ENCODE measurements around the gene OR6V1.

The OR6V1 gene, protein sequence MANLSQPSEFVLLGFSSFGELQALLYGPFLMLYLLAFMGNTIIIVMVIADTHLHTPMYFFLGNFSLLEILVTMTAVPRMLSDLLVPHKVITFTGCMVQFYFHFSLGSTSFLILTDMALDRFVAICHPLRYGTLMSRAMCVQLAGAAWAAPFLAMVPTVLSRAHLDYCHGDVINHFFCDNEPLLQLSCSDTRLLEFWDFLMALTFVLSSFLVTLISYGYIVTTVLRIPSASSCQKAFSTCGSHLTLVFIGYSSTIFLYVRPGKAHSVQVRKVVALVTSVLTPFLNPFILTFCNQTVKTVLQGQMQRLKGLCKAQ

DNA sequence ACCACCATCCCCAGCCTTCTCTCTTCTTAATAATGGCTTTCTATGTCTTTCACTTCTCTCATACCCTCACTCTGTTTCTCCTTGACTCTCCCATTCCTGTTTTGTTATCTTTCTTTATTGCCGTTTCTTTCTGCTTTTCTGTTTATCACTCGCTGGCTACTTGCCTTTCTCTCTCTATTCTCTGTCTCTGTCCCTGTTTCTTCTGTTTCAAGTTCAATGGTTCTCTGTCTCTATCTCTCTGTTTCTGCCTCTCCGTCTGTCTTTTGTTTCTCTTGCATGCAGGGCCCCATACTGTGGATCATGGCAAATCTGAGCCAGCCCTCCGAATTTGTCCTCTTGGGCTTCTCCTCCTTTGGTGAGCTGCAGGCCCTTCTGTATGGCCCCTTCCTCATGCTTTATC, at the start of gene OR6V1:
TSS of gene OR6V1 (plus strand) at position 301 of the 400 bp plus-strand sequence. CDS start at position 301, 0 bp downstream.
- no peak for DNase-seq

DNA sequence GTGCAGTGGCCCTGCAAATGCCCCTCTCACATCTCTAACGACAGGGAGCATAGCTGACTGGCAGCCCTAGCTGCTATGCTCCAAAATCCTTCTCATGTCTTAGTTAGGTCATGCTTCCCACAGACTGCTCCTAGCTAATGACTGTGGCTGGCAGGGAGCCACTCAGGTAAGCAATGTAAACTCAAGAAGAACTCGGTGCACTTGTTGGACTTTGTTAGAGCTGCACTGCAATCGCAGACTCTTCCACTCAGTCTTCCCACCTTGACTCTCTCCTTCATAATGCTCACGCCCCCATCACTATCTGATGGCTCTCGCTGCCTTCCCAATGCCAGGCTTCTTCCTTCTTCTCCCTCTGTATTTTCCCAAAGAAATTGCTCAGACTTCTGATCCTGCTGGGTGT, 49.2 kb upstream of the OR6V1 start:
- no peak for DNase-seq

- no peak for DNase-seq
Observed at GRCh38 chr7:143003393-143004051, 48.6 kb upstream of the OR6V1 start.

GRCh38 chr7:143005632-143006260, 46.4 kb upstream of the OR6V1 start:
- no peak for DNase-seq

DNA sequence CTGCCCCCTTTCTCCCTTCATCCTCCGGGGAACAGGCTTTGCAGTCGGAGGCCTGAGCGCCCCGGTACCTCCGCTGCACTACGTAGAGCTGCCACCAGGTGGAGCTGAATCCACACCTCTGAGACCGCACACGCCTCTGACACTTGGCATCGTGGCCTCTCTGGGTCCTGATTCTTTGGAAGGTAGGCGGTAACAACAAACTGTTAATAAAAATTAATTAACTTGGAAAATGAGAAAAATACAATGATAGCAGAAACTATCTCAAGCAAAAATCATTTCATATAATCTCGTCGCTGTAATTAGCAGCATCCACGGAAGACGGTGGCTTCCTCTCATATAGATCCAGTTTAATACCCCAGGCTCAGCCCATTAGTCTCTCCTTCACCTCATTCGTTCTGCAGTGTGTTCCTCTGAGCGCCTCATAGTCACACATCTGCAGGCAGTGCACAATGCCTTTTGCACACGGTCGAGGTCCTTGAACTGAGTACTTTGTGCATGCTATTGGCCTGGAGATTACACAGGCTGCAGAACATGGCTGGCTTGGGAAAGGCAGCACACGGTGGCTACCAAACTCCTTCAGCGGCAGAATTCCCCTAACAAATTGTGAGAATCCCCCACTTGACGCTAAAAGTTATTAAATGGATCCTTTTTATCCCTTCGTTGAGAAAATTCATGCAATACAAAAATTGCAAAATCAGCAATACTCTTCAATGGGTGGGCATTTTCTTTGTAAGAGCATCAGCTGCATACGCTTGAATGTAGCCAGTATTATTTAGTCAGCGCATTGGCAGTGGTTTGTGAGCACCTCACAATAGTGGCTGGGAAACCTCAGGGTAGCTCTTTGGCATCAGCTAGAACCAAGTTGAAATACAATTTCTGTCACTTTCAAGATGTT, 43.9 kb upstream of the OR6V1 start:
- peak; percentile 80 for DNase-seq

- DNase-seq = no peak
Observed at GRCh38 chr7:143012001-143012400, 40.1 kb upstream of the OR6V1 start.

DNA sequence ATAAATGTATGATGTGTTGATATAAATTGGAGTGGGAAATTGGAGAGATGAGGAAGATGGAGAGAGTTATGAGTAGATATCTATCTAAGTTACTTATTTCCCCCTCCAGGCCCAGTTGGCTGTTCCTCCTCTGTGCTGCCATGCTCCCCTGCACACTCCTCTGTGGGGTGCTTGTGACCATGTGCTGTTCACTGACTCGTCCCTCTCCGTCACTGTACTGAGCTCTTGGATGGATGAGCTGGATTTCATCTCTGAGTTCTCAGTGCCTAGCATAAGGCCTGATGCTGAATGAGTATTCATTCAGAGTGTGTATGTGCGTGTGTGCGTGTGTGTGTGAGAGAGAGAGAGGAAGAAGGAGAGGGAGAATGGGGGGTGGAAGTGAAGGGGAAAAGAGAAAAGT, 39.7 kb upstream of the OR6V1 start:
- no peak for DNase-seq

DNA sequence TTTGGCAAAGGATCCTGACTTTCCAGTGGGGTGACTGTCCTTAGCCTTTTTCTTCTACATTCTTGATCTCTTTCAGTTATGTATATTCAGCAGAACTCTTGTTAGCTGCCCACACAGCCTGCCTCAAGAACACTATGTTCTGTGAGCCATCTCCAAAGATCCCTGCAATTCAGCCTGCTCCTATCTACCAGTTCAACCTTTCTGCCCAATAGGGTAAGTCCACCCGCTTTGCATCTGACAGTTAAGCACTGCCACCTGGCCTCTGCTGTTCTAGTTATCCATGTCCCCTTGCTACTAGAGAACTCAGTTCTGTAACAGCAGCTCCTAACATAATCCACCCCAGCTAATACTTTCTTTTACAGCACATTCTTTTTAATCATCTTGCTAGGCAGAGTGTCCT, 38.7 kb upstream of the OR6V1 start:
- DNase-seq = no peak

DNA sequence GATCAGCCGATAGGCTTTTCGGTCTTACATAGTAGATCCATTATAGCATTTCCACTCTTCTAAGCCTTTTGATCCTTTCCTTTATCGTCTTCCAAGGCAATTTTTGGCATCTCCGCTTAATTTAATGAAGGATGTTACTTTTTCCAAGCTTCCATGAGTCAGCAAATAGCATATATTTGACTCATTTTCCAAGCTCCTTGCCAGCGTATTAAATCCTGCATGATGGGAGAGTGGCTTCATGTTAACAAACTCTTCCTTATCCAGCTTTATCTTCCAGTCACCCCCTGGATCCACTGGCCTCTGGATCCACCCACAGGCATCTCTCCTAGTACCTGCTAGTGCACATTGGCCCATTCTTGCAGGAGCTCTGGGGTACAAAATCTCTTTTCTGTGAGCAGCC, 38.2 kb upstream of the OR6V1 start:
- no peak for DNase-seq

DNA sequence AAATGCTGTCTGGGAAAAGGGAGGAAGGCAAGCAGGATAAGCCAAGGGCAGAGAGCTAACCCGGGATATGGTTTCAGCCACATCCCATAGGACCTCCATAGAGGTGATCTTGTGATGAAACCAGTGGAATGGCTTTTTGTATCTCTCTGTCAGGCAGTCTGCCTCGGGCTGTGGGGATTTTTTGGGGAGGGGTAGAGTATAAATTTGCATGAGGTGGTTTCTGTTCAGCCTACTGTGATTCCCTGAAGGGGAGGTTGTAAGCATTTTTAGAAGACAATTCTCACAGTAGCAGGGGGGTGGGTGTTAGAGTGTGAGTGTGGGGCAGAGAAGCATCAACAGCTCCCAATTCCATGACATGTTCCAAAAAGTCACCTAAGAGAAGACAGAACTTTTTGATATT, 37.1 kb upstream of the OR6V1 start:
- no peak for DNase-seq

- no peak for DNase-seq
Observed at GRCh38 chr7:143015926-143016490, 36.1 kb upstream of the OR6V1 start.

GRCh38 chr7:143016996-143017395, 35.1 kb upstream of the OR6V1 start:
- no peak for DNase-seq

GRCh38 chr7:143018931-143019330, 33.2 kb upstream of the OR6V1 start:
- DNase-seq = no peak

GRCh38 chr7:143023047-143023446, 29.1 kb upstream of the OR6V1 start:
- DNase-seq = no peak

DNA sequence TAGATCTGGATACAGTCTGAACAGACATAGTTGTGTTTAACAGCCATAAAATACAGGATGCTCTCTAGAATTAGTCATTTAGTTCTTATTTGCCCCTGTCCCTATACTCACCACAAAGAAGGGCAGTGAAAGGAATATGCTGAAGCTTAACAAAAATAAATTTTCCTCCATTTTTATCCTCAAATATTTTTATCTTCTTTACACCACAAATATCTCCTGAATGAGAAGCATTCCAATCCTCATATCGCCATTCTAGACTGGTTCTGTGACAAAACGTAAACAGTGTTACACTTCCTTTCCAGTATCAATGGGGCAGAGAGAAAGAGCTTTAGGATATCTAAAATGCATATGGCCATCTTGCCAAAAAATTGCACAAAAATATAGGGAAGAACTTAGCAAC, 26.8 kb upstream of the OR6V1 start:
- DNase-seq = no peak

DNA sequence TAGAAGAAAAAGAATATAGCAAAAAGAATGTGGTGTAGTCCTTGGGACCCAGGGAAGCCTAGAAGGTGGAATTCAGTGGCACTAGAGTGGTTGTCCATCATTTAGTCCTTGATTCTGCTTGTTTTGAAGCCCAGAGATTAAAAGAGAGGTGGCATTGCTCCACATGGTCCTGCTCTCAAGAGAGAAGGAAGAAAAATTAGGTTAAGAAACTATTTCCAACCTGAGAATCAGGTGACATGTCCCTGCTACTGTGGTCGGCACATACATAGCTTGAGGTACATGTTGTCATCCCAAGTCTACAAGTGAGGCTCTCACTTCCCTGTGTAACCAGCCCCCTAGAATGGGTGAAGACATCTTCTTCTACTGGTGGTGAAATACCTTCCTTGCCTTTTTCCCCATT, 25.1 kb upstream of the OR6V1 start, which contains the start of gene OR9A2:
TSS of gene OR9A2 (minus strand) at position 101 of the 400 bp plus-strand sequence. CDS start at position 101, 0 bp downstream.
- no peak for DNase-seq

GRCh38 chr7:143027683-143028082, 24.5 kb upstream of the OR6V1 start:
- no peak for DNase-seq

- no peak for DNase-seq
Observed at GRCh38 chr7:143038635-143039034, 13.5 kb upstream of the OR6V1 start.

DNA sequence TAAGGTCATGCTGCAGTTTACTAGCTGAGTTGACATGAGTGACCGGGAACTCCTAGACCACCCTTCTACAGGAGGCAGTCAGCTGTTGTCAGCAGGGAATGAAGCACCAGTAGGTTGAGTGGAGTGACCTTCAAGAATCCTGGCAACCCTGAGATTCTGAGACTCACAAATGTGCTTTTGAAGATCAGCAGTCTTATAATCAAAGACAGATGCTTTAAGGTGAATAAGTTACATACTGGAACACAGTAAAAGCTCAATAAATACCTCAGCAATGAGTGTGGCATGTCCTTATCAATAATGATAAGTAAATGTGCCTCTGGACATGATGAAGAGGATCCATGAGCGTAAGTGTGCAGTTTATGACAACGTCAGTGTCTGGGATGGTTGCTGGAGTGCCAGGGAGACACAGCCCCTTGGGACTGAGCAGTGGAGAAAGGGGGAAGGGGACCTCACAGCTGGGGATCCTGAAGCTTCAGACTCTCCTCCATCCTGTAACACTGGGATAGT, 11.9 kb upstream of the OR6V1 start:
- DNase-seq = no peak

- no peak for DNase-seq
Observed at GRCh38 chr7:143041346-143041745, 10.8 kb upstream of the OR6V1 start.

DNA sequence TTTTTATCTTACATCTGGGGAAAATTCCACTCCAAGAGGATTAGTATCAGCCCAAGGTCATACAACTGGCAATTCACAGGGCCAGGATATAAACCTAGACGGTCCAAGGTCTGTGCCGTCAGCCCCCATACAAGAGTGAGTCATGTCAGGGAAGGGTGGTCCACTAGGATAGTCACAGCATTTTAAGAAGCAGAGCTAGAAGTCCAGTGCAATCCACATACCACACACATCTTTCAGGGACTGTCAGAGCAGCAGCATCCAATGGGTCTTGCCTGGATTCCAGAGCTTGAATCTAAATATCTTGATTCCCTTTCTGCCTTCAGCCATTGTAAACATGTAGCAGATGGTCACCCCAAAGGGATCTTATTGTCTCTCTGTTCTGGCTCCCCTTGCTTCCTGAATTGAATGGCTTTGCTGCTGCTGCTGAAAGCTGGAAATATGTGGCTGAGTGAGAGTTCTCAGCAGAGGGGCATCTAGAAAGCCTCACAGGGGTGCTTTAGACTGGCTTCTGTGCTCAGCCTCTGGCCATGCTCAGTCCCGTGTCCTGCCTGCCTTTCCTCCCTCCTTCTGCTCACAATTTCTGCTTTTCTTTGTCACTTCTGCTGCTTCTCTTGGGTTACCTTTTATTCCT, 9.9 kb upstream of the OR6V1 start:
- DNase-seq = no peak

- DNase-seq = no peak
Observed at GRCh38 chr7:143042790-143043271, 9.3 kb upstream of the OR6V1 start.

Data from femur (tissue), 1 donor.